OCI-LY7 (cell line): ENCODE data around the gene LAMC1.

Experiments
- CTCF ChIP-seq: fragments of 200-600 bp; sonication (generic); conservative IDR thresholded peaks from 2 replicates; pipeline ENCODE4 v1.5.1; 2014; ENCODE audit warnings: mild to moderate bottlenecking, antibody characterized with exemption, low read length, moderate library complexity, mixed read lengths
- EZH2phosphoT487 ChIP-seq: fragments of 200-600 bp; sonication (generic); IDR thresholded peaks from 2 replicates; pipeline ENCODE4 v1.6.1; 2018; ENCODE audit warnings: low read depth, borderline replicate concordance, mild to moderate bottlenecking, mixed run types, antibody characterized with exemption, low read length, moderate library complexity, mixed read lengths

- TF ChIP-seq CTCF (no peak), EZH2phosphoT487 (no peak)
These were observed 155.8 kb downstream of the LAMC1 start for GRCh38 chr1:183179033-183179432.
